CD8-positive, alpha-beta memory T cell (primary cell): Measurements from ENCODE around the gene HECW1. TPM values are rescaled to one million over a fixed set of nuclear protein-coding genes. Genes with fewer than 3 reads are reported as not detected.
A peak's percentile ranks its signal among the peaks of the same experiment; 100 is the strongest.
"Not testable (repeated sequence)": the region's sequence is repeated elsewhere in the genome, so short reads cannot be mapped to it uniquely, and the experiment has no call there.

Experiments used
- CTCF ChIA-PET: fragments of 350-600 bp; sonication (Branson Sonifier 250); formaldehyde crosslinking; loops from one replicate; lab custom pipeline; 2021; ENCODE audit warnings: antibody characterized with exemption; lab: Charles Lee
- POLR2A ChIA-PET: fragments of 350-600 bp; sonication (Branson Sonifier 250); formaldehyde crosslinking; loops from one replicate; lab custom pipeline; 2021; ENCODE audit warnings: antibody characterized with exemption; lab: Charles Lee
- DNase-seq, 5 donors: peaks; one replicate each; pipeline versions ENCODE4 v3.0.0 to v3.0.0-alpha.2; 2020 to 2022; ENCODE audit warnings: mixed read lengths in 1 of 5
- H3K27ac ChIP-seq: one replicate; pipeline ENCODE4 v1.7.0; 2013; ENCODE audit warnings: low read depth, mild to moderate bottlenecking, low read length, moderate library complexity
- H3K27me3 ChIP-seq: 2 replicates; pipeline ENCODE4 v1.7.0; 2013; ENCODE audit warnings: low read length, mild to moderate bottlenecking; ENCODE audit not compliant: insufficient read depth, poor library complexity, severe bottlenecking
- H3K36me3 ChIP-seq: 2 replicates; pipeline ENCODE4 v1.7.0; 2013; ENCODE audit warnings: mild to moderate bottlenecking, low read length, moderate library complexity; ENCODE audit not compliant: insufficient read depth
- H3K4me1 ChIP-seq: 2 replicates; pipeline ENCODE4 v1.7.0; 2013; ENCODE audit warnings: mild to moderate bottlenecking, low read length, moderate library complexity; ENCODE audit not compliant: insufficient read depth
- H3K4me3 ChIP-seq: 2 replicates; pipeline ENCODE4 v1.7.0; 2013; ENCODE audit warnings: mild to moderate bottlenecking, low read length
- H3K9me3 ChIP-seq: 2 replicates; pipeline ENCODE4 v1.7.0; 2013; ENCODE audit warnings: mild to moderate bottlenecking, low read length
- H3K27ac Mint-ChIP-seq, 8 donors: one replicate each; pipeline ENCODE4 v1.8.0; 2020 to 2021; ENCODE audit warnings: mixed read lengths in 8 of 8, mild to moderate bottlenecking in 6 of 8, inconsistent platforms in 3 of 8, moderate library complexity in 3 of 8
- H3K27me3 Mint-ChIP-seq, 2 donors: one replicate each; pipeline ENCODE4 v1.8.0; 2020 to 2021; ENCODE audit warnings: mixed read lengths in 2 of 2, mild to moderate bottlenecking in 1 of 2, moderate library complexity in 1 of 2
- H3K36me3 Mint-ChIP-seq, 3 donors: one replicate each; pipeline ENCODE4 v1.8.0; 2020 to 2021; ENCODE audit warnings: mixed read lengths in 3 of 3, inconsistent platforms in 1 of 3, mild to moderate bottlenecking in 1 of 3
- H3K4me1 Mint-ChIP-seq, 3 donors: one replicate each; pipeline ENCODE4 v1.8.0; 2020 to 2021; ENCODE audit warnings: mixed read lengths in 3 of 3, inconsistent platforms in 1 of 3, mild to moderate bottlenecking in 1 of 3
- H3K4me3 Mint-ChIP-seq, 7 donors: one replicate each; pipeline ENCODE4 v1.8.0; 2020 to 2021; ENCODE audit warnings: mixed read lengths in 7 of 7, mild to moderate bottlenecking in 6 of 7, moderate library complexity in 4 of 7, inconsistent platforms in 2 of 7
- H3K9me3 Mint-ChIP-seq, 5 donors: one replicate each; pipeline ENCODE4 v1.8.0; 2020 to 2022; ENCODE audit warnings: mixed read lengths in 5 of 5, mild to moderate bottlenecking in 3 of 5, moderate library complexity in 2 of 5, inconsistent platforms in 1 of 5
- polyA plus RNA-seq: library from polyadenylated mRNA; unstranded; fragments of 300-500 nt; fragmentation: Illumina TruSeq; gene quantifications from one replicate; pipeline ENCODE4 v1.2.3, GENCODE V29; 2021
- total RNA-seq, 2 experiments: library from RNA; stranded (reverse); gene quantifications; one replicate each; pipeline ENCODE4 v1.2.3, GENCODE V29; 2021

Gene HECW1
- not detected for total RNA-seq
- polyA plus RNA-seq = not detected

DNA sequence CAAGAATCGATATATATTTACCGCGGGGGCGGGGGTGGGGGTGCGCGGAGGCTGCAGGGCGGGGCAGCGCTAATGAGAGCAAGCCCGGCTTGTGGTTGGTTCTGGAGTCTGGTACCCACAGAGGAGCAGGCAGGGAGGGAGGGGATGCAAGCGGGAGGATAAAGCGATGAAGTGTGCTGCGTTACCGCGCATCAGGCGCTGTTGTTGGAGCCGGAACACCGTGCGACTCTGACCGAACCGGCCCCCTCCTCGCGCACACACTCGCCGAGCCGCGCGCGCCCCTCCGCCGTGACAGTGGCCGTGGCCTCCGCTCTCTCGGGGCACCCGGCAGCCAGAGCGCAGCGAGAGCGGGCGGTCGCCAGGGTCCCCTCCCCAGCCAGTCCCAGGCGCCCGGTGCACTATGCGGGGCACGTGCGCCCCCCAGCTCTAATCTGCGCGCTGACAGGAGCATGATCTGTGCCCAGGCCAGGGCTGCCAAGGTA lies at the start of gene HECW1:
HECW1 (plus strand) TSS at position 189 of the 482 bp plus-strand sequence. CDS start 131,259 bp downstream, outside the sequence.
- Mint-ChIP-seq H3K27ac (no peak within 1 kb of the TSS), H3K36me3 (no peaks in the 10 kb centered on the region), H3K9me3 (peaks cover 0 to 1% (median 0%) of the 10 kb centered on the region in 5 donors), H3K4me3 (peak within 1 kb of the TSS in 1 of 7 donors; percentile 15), H3K27me3 (peaks cover 50 to 76% of the 10 kb centered on the region in 2 donors), H3K4me1 (peaks cover 7 to 15% (median 10%) of the 10 kb centered on the region in 3 donors)
- no peak within 1 kb of the TSS for H3K27ac ChIP-seq
- DNase-seq = no peak
- no peaks in the 10 kb centered on the region for H3K4me1 ChIP-seq
- no peaks in the 10 kb centered on the region for H3K9me3 ChIP-seq
- CTCF ChIA-PET = no interaction called here
- no peaks in the 10 kb centered on the region for H3K36me3 ChIP-seq
- H3K4me3 ChIP-seq = no peak within 1 kb of the TSS
- peaks cover 26% of the 10 kb centered on the region for H3K27me3 ChIP-seq
- POLR2A ChIA-PET = no interaction called here

DNA sequence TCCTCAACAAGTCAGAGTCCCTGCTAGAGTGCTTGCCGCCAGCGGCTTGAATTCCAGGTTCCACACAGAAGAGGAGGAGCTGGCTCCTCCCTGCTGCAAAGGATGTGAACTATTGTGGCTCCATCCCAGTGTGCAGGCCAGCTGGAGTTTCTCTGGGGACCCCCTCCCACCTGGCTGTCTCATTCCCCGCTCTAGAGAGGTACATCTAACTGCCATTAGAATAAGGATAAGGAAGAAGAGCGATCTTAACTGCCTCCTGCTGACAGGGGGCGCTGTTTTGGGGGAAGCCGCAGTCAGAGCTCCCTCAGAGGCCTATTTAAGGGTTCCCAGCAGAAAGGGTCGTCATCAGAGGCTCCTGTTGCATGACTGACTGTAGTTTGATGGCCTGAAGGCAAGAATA lies 40.8 kb upstream of the HECW1 start:
- Mint-ChIP-seq H3K9me3 (peaks cover 0 to 4% (median 0%) of the 10 kb centered on the region in 5 donors), H3K27me3 (peaks cover 12 to 32% of the 10 kb centered on the region in 2 donors), H3K27ac (no peak overlapping the region), H3K4me3 (no peak overlapping the region), H3K4me1 (no peaks in the 10 kb centered on the region), H3K36me3 (no peaks in the 10 kb centered on the region)
- Histone ChIP-seq H3K27ac (no peak overlapping the region), H3K36me3 (no peaks in the 10 kb centered on the region), H3K27me3 (no peaks in the 10 kb centered on the region), H3K4me1 (no peaks in the 10 kb centered on the region), H3K4me3 (no peak overlapping the region), H3K9me3 (no peaks in the 10 kb centered on the region)
- POLR2A ChIA-PET = no interaction called here
- CTCF ChIA-PET = no interaction called here
- no peak for DNase-seq

DNA sequence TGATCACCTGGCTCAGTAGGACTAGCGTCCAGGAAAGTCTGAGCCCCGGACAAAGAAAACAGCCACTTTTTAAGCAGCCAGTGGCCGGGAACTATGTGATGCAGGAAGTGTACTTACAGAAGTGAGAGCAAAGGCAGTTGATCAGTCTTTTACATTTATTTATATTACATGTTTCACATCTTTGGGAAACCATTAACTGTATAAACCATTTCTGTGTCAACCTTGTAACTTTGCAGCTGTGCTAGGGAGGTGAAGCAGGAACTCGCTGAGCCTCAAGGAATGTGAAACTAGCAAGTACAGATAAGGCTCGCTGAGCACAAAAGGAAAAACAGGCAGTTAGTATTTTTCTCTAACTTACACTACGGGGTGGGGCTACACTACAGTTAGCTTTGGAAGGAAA lies 39.9 kb upstream of the HECW1 start:
- H3K9me3 ChIP-seq = no peaks in the 10 kb centered on the region
- no peaks in the 10 kb centered on the region for H3K36me3 ChIP-seq
- Mint-ChIP-seq H3K27ac (no peak overlapping the region), H3K4me1 (no peaks in the 10 kb centered on the region), H3K9me3 (peaks cover 0 to 4% (median 0%) of the 10 kb centered on the region in 5 donors), H3K4me3 (no peak overlapping the region), H3K36me3 (no peaks in the 10 kb centered on the region), H3K27me3 (peaks cover 12 to 25% of the 10 kb centered on the region in 2 donors)
- H3K27ac ChIP-seq = no peak overlapping the region
- DNase-seq = no peak
- no peaks in the 10 kb centered on the region for H3K4me1 ChIP-seq
- H3K27me3 ChIP-seq = no peaks in the 10 kb centered on the region
- POLR2A ChIA-PET = no interaction called here
- CTCF ChIA-PET = no interaction called here
- H3K4me3 ChIP-seq = no peak overlapping the region

DNA sequence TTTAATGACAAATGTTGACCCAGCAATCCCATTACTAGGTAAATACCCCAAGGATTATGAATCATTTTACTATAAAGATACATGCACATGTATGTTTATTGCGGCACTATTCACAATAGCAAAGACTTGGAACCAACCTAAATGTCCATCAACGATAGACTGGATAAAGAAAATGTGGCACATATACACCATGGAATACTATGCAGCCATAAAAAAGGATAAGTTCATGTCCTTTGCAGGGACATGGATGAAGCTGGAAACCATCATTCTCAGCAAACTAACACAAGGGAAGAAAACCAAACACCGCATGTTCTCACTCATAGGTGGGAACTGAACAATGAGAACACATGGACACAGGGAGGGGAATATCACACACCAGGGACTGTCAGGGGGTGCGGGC lies 38.6 kb upstream of the HECW1 start:
- H3K9me3 ChIP-seq, DNase-seq, H3K36me3 Mint-ChIP-seq, H3K27ac ChIP-seq, H3K4me1 ChIP-seq, CTCF ChIA-PET, POLR2A ChIA-PET, H3K27me3 ChIP-seq, H3K36me3 ChIP-seq, H3K9me3 Mint-ChIP-seq, H3K27ac Mint-ChIP-seq, H3K4me1 Mint-ChIP-seq, H3K4me3 Mint-ChIP-seq, H3K4me3 ChIP-seq: not testable (repeated sequence)
- peaks cover 12 to 18% of the 10 kb centered on the region in 2 donors for H3K27me3 Mint-ChIP-seq

DNA sequence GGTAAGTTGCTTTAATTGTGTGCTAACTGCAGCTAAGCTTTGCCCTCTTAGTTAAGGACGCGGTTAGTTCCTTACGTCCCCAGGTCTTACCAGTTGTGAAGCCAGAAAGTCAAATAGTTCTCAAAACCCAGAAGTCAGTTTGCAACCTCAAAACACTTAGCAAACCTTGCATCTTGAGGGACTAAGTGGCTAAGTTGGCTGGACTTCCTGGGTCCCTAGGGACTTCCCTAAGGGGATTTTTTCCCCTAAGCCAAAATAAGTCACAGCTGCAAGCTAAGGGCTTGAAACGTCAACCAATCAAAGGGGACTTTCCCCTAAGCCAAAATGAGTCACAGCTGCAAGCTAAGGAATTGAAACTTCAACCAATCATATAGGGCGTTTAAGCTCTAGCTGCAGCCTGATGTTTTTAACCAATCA lies 36.2 kb upstream of the HECW1 start:
- Histone ChIP-seq H3K4me3 (no peak overlapping the region), H3K4me1 (no peaks in the 10 kb centered on the region), H3K9me3 (no peaks in the 10 kb centered on the region), H3K36me3 (no peaks in the 10 kb centered on the region), H3K27me3 (no peaks in the 10 kb centered on the region), H3K27ac (no peak overlapping the region)
- Mint-ChIP-seq H3K4me3 (no peak overlapping the region), H3K27ac (no peak overlapping the region), H3K36me3 (no peaks in the 10 kb centered on the region), H3K27me3 (peaks cover 11 to 31% of the 10 kb centered on the region in 2 donors), H3K4me1 (no peaks in the 10 kb centered on the region), H3K9me3 (peaks cover 0 to 4% (median 0%) of the 10 kb centered on the region in 5 donors)
- no peak for DNase-seq
- ChIA-PET CTCF (no interaction called here), POLR2A (no interaction called here)

DNA sequence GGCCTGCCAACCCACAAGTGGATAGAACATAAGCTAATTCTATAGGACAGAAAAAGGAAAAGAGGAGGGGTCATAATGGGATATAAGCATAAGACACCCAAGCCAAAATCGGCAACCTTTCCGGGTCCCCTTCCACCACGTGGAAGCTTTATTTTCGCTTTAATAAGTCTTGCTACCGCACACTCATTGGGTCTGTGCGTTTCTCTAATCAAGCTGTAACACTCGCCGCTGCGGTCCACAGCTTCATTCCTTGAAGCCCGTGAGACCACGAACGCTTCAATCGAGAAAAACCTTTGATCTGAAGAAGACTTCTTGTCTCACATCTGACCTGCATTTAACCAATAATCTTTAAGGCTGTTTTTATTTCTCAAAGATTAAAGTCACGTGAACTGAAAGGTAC lies 35.8 kb upstream of the HECW1 start:
- no peaks in the 10 kb centered on the region for H3K27me3 ChIP-seq
- no peaks in the 10 kb centered on the region for H3K4me1 ChIP-seq
- CTCF ChIA-PET = no interaction called here
- Mint-ChIP-seq H3K27ac (no peak overlapping the region), H3K36me3 (no peaks in the 10 kb centered on the region), H3K4me1 (no peaks in the 10 kb centered on the region), H3K4me3 (no peak overlapping the region), H3K27me3 (peaks cover 11 to 29% of the 10 kb centered on the region in 2 donors), H3K9me3 (peaks cover 0 to 4% (median 0%) of the 10 kb centered on the region in 5 donors)
- H3K27ac ChIP-seq = no peak overlapping the region
- no peaks in the 10 kb centered on the region for H3K36me3 ChIP-seq
- POLR2A ChIA-PET = no interaction called here
- no peaks in the 10 kb centered on the region for H3K9me3 ChIP-seq
- no peak overlapping the region for H3K4me3 ChIP-seq
- DNase-seq = no peak

DNA sequence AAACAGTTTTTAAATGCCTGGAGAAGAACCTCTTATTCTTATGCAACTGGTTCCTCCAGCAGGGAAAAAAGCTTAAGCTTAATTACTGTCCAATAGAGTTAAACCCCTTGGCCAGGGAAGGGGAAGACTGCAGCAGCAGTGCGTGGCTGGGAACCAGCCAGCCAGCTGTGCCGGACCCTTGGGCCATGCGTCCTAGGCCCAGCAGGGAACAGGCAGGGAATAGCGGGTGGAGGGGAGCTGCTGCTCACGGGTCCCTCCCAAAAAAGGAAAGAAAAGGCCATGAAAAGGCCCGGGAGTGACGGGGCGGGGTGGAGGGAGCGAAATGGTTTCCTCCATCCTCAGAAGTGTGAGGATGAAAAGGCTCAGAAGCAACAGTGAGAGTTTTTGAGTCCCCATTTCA lies 35.2 kb upstream of the HECW1 start:
- peaks cover 11 to 30% of the 10 kb centered on the region in 2 donors for H3K27me3 Mint-ChIP-seq
- H3K4me3 Mint-ChIP-seq = no peak overlapping the region
- ChIA-PET CTCF (no interaction called here), POLR2A (no interaction called here)
- no peak overlapping the region for H3K27ac Mint-ChIP-seq
- Histone ChIP-seq H3K27me3 (no peaks in the 10 kb centered on the region), H3K27ac (no peak overlapping the region), H3K36me3 (no peaks in the 10 kb centered on the region), H3K9me3 (no peaks in the 10 kb centered on the region), H3K4me1 (no peaks in the 10 kb centered on the region), H3K4me3 (no peak overlapping the region)
- H3K4me1 Mint-ChIP-seq = no peaks in the 10 kb centered on the region
- no peaks in the 10 kb centered on the region for H3K36me3 Mint-ChIP-seq
- no peak for DNase-seq
- peaks cover 0 to 4% (median 0%) of the 10 kb centered on the region in 5 donors for H3K9me3 Mint-ChIP-seq

DNA sequence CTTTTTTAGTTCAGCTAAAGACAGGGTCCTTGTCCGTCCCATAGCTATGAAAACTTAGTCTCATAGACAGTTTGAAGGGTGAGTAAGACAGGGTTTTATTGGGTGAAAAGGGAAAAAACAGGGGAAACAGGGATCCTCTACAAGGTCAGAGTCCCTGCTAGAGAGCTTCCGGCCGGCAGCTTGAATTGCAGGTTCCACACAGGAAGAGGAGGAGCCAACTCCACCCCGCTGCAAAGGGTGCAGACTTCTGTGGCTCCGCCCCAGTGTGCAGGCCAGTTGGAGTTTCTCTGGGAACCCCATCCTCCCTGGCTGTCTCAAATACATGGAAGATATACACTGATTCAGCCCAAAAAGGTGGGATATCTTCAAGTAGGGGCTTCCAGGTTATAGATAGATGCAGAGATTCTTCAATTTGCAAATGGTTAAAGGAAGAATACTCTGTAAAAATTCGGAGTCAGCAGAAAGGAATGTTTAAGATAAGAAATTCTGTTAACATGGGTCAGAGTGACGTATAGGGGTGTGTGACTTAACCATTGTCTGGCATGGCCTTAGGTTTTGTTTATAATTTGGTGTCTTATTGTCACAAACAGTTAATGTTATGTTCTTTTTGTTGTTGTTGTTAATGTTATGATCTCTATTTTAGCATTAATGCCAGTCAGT lies 34.6 kb upstream of the HECW1 start:
- Mint-ChIP-seq H3K4me3 (no peak overlapping the region), H3K27ac (no peak overlapping the region), H3K27me3 (peaks cover 11 to 36% of the 10 kb centered on the region in 2 donors), H3K9me3 (peaks cover 0 to 4% (median 0%) of the 10 kb centered on the region in 5 donors), H3K36me3 (no peaks in the 10 kb centered on the region), H3K4me1 (no peaks in the 10 kb centered on the region)
- no peaks in the 10 kb centered on the region for H3K4me1 ChIP-seq
- H3K36me3 ChIP-seq = no peaks in the 10 kb centered on the region
- H3K9me3 ChIP-seq = no peaks in the 10 kb centered on the region
- ChIA-PET POLR2A (no interaction called here), CTCF (no interaction called here)
- H3K4me3 ChIP-seq = no peak overlapping the region
- no peaks in the 10 kb centered on the region for H3K27me3 ChIP-seq
- no peak for DNase-seq
- H3K27ac ChIP-seq = no peak overlapping the region
